ENCODE measurements around the gene PDHB.
"Not testable (repeated sequence)": the region's sequence is repeated elsewhere in the genome, so short reads cannot be mapped to it uniquely, and the experiment has no call there.

The PDHB gene

GRCh38 chr3:58437276-58437675 is 3.6 kb upstream of the PDHB start:
- DNase-seq (ENCODE audit: low read depth, low spot score) = not testable (repeated sequence)

DNA sequence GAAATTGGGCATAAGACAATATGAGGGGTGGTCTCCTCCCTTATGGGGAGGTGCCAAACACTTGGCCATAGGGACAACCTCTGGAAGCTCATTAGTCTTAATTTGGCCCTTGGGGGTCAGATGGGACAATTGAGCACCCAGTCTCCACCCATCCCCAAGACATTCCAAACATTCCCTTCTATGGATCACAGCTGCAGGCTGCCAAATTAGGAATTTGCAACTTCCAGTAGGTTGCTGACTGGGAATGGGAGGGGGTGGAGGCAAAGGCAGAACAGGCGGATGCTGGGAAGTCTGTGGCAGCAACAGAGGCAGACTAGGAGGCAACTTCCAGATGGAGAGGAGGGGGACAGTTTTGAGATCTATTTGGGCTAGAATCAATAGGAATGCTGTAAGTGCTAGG is 1.4 kb upstream of the PDHB start:
- no peak for DNase-seq (ENCODE audit: low read depth, low spot score)

DNA sequence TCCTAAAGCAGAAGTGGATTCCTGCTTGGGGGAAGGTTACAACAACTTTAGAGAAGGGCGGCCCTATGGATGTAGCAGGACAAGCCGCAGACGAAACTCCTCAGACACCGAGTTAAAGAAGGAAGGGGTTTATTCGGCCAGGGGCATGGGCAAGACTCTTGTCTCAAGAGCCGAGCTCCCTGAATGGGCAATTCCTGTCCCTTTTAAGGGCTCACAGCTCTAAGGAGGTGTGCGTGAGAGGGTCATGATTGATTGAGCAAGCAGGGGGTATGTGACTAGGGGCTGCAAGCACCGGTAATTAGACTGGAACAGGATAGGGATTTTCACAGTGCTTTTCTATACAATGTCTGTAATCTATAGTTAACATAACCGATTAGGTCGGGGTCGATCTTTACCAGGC is 879 bp upstream of the PDHB start:
- no peak for DNase-seq (ENCODE audit: low read depth, low spot score)

DNA sequence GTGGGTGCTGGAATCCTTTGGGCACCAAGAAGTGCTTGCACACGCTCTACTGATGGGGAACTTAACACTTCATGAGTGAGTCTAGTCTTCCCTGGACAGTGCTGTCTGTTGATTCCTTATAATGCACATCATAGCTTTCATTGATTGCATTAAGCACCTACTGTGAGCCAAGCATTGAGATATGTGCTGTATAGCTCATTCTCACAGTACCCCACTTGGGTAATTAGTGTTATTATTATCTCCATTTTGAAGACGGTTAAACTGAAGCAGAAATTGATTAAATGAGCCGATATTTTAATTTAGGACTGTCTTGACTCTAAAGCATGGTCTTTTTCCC is 504 bp upstream of the PDHB start:
- no peak for DNase-seq (ENCODE audit: low read depth, low spot score)

GRCh38 chr3:58432905-58433304 is 727 bp downstream of the PDHB start:
- DNase-seq (ENCODE audit: low read depth, low spot score) = no peak

- DNase-seq (ENCODE audit: low read depth, low spot score) = no peak
Measured at GRCh38 chr3:58429657-58430056, 4.0 kb downstream of the PDHB start.

DNA sequence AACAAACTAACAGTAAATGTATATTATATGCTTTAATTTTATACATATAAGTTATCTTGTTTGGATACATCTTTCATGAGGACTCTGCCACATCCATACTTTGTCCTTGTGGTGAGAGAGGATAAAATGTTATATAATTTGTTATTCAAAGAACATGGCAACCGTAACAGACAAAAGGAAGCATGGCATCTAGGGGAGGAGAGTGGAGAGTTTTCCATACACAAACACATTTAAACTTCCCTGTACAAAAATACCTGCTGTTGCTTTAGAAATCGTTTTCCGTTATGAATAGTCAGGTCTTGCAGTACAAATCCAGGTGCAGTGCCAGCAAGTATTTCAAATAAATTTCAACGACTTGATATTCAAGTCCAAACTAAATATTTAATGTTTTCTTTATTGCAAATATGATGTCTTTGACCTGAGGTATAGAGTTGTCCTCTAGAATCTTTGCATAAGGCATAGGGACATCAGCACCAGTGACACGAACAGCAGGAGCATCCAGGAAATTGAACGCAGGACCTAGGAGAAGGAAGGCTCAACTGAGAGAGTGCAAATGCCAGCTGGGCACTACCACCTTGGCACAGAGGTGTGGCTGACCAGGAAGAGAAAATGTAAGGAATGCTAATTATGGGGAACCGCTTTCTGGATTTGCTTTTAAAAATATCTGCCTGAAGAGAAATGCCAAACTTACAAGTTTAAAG is 5.8 kb downstream of the PDHB start:
- DNase-seq (ENCODE audit: low read depth, low spot score) = no peak

- DNase-seq (ENCODE audit: low read depth, low spot score) = no peak
Measured at GRCh38 chr3:58425782-58426181, 7.8 kb downstream of the PDHB start.

GRCh38 chr3:58424613-58425012 is 9.0 kb downstream of the PDHB start:
- no peak for DNase-seq (ENCODE audit: low read depth, low spot score)

DNA sequence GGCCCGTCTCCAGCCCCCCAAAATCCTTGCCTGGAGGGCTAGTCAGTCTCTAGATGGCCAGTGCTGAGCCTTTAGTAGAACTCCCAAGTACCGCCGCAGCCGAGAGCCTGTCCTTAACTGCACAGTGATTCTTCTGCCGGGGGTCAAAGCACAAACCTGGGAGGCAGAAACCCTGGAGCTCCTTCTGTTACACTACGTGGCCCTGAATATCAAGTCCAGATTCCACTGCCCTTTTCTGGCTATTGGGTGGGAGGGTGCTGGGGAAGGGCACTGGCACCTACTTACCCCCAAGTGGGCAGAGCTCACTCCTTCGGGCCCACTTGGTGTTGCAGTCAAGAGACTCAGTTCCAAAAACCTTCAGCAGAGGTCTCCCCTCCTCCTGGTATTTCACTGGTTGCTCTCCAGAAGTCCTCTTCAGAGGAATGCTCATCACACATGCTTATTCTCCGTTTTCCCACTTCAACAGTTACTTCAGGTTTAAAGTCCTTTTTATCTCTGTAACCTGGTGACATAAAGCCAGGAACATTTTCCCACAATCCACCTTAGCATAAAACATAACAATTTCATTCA is 10.8 kb downstream of the PDHB start:
- DNase-seq (ENCODE audit: low read depth, low spot score) = no peak

DNA sequence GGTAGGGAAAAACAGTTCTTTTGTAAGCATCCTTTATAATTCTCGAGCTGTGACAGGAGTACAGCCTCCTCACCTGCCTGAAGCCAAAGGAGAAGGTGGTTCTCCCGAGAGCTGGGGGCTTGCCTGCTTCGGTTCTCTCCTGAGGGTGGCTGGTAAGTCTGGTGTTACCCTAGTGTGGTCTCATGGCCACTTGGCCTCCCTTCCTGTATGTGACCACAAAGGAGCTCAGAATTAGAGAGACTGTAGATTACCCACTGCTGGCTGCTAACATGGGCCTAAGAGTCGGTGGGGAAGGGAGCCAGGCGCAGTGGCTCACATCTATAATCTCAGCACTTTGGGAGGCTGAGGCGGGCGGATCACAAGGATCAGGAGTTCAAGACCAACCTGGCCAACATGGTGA is 12.6 kb downstream of the PDHB start:
- no peak for DNase-seq (ENCODE audit: low read depth, low spot score)

DNA sequence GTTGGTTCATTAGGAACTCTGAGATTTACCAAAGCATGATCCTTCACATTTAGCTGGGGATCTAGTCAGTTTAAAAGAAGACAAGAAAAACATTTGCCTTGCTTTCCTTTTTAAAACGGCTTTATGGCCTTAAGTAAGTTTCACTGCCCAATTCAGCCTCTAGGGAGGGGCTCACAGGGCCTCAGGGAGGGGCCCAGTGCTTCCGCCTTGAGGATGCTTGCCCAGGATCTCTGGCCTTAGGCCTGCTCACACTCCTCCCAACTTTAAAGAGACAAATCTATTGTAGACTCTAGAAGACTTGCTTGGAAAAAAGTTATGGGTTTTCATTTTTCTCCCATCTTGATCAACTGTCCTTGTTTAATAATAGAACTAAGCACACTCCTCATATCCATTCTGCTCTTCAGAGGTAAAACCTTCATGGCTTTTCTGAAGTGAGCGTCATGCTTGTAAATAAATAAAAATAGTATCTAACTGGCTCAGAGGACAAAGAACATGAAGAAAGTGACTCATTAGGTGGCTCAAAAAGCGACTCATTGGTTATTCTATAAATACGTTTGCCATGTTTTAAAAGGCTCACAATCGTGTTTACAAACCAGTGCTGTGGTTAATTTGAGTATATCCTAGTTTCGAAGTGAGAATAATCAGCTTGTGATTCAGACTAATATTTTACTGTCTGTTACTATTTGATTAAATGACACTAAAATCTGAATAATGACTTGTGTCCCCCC is 13.7 kb downstream of the PDHB start:
- DNase-seq (ENCODE audit: low read depth, low spot score) = no peak

DNA sequence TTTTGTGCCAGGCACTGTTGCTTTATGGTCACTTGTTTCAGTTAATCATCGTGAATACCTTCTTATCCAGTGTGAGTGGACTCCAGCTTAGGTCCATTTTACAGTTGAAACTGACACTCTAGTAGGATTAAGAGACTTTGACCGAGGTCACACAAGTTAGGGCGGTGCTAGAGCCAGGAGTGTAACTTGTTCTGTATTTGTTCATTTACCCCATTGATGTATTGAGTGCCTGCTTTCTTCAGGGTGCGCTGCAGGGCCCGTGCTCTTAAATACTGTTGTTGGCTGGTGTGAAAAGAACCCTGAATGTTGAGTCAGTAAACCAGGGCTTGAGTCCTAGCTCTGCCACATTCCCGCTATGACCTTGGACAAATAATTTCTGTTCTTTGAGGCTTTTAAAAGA is 15.4 kb downstream of the PDHB start:
- no peak for DNase-seq (ENCODE audit: low read depth, low spot score)

GRCh38 chr3:58417075-58417474 is 16.6 kb downstream of the PDHB start:
- no peak for DNase-seq (ENCODE audit: low read depth, low spot score)

GRCh38 chr3:58416191-58416590 is 17.4 kb downstream of the PDHB start:
- DNase-seq (ENCODE audit: low read depth, low spot score) = no peak

DNA sequence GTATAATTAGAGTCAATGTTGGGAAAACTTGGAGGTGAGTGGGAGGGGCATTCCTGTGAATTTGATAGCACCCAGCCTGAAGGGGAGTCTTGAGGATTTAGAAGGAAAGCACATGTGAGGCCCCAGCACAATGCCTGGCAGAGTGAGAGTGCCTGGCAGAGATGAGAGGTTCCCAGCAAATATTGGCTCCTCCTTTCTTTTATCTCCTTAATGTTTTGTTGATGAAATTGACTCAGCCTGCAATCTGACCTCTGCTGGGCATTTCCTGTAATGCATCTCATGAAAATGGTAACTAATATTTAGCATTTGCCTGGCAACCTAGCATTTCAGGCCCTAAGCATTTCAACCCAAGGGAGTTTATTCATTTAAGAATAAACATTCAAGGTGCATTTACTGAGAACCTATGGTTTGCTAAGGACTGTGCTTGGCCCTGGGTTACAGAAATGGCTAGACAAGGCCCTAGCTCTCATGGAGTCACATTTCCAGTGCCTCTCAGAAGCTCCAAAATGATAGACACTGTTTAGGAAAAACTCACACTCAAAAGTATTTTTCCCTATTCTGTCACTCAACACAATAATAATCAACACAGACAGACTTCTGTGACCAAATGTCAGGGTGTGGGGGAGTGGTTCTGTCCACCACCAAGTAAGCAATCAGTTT is 19.0 kb downstream of the PDHB start:
- DNase-seq (ENCODE audit: low read depth, low spot score) = no peak

DNA sequence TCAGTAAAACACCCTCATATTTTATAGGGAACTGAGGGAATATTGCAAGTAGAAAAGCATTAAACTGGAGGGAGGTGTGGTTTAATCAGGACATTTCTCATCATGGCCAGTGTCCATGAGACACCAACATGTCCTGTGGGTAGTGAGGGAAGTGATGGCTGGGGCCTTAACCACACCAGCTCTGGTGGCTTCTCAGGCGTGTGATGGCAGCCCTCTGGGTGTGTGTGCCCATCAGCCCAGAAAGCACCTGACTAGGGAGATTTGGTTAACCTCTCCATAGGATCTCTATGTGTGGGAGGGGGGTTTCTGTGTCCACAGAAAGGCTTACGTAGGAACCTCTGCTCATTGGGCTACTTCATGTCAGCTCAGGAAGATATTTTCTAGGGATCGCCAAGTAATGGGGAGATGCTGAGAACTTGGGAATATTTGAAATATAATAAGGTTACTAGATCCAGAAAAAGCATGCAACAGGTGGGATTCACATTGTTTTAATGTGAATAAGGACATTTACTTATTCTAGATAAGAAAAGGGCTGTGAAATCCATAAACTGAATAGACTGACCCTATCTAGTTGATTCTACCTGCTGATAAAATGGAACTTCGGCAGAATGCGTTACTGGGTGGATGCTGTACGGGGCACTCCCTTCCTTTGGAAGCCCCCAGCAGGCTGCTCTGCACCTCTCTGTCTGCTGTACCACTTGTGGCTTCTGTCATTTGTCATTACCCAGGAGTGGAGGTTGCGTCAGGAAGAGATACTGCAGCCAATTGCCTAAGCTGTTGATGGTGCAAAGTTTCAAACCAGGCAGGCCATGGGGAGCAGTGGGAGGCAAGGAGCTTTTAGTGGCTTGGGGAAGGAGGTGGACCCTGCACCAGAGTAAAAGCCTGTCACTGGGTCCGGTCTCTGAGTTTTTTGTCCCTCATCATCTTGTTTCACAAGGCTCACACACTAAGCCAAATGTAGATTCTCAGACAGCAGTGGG is 21.5 kb downstream of the PDHB start:
- DNase-seq (ENCODE audit: low read depth, low spot score) = no peak

DNA sequence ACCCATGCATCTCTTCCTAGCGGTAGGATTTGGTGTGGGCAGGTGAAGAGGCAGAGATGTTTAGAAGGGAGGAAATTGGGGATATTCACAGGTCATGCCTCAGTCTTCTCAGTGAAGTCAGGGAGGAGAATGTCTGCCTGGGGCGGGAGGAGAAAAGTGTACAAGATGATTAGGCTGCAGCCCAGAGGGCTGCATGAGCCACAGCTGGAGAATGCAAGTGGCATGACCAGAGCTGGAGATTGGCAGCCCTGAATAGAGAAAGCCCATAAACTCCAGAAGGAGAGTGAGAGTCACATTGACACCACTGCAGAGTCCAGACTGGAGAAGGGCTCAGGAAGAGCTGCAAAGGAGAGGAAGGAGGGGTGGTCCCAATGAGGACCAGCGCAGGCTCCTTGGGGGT is 22.6 kb downstream of the PDHB start:
- DNase-seq (ENCODE audit: low read depth, low spot score) = no peak

- DNase-seq (ENCODE audit: low read depth, low spot score) = no peak
Measured at GRCh38 chr3:58409663-58410062, 24.0 kb downstream of the PDHB start.

DNA sequence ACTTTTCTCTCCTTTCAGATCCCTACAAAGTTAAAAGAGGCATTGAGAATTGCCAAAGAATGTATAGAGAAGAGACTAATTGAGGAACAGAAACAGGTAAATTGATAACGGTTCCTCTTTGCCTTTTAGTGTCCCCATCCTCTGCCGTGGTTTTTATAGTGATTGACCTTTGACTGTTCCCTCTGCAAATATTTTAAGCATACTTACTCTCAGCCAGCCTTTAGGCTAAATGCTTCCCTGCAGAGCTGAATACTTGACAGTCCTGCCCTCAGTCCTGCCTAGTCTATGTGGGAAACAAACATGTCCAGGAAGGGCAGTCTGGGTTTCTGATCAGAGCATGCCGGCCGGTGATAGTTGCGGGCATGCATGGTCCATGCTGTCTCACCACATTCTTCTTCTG is 24.7 kb downstream of the PDHB start:
- DNase-seq (ENCODE audit: low read depth, low spot score) = no peak

DNA sequence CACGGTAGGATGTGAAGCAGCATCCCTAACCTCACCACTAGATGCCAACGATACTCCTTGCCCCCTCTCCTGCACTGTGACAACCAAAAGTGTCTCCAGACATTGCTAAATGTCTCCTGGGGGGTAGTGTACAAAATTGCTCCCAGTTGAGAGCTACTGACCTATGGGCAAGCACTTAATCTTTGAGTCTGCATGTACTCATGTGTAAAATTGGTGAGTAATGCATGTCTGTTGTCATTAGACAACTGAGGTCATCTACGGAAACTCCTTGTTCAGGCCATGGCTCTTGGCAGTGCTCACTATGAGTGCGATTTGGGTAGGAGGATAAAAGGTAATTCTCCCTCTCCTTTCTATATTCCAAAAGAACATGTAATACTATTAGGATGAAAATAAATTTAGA is 29.2 kb downstream of the PDHB start:
- DNase-seq (ENCODE audit: low read depth, low spot score) = no peak

All from brain pericyte (primary cell).